T-helper 1 cell (primary cell): ENCODE results near the gene CALB2.
"Not testable (repeated sequence)": the region's sequence is repeated elsewhere in the genome, so short reads cannot be mapped to it uniquely, and the experiment has no call there.

Experiments
- DNase-seq, 5 donors: peaks; one replicate each; pipeline ENCODE4 v3.0.0-alpha.2; 2012 to 2020

CALB2 gene

DNA sequence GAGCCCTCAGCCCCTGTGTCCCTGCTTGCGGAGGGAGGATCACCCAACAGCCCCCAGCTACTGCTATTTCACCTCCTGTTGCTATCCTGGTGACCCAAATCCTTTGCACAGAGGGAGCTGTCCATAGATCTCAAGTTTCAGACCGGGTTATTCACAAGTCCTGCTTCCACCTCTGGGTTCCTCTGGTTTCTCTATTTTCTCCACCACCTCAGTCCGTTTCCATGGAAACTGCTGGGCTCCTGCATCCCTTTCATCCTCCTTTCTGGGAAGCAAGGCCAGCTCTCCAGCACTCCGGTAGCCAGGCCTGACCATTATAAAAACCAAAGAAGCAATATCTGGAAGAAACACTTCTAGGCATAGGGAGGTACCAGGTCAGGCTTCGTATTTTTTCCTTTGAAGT, 4.8 kb upstream of the CALB2 start:
- no peak for DNase-seq

- DNase-seq, result no peak
These were observed 4.4 kb upstream of the CALB2 start for GRCh38 chr16:71354156-71354555.

DNA sequence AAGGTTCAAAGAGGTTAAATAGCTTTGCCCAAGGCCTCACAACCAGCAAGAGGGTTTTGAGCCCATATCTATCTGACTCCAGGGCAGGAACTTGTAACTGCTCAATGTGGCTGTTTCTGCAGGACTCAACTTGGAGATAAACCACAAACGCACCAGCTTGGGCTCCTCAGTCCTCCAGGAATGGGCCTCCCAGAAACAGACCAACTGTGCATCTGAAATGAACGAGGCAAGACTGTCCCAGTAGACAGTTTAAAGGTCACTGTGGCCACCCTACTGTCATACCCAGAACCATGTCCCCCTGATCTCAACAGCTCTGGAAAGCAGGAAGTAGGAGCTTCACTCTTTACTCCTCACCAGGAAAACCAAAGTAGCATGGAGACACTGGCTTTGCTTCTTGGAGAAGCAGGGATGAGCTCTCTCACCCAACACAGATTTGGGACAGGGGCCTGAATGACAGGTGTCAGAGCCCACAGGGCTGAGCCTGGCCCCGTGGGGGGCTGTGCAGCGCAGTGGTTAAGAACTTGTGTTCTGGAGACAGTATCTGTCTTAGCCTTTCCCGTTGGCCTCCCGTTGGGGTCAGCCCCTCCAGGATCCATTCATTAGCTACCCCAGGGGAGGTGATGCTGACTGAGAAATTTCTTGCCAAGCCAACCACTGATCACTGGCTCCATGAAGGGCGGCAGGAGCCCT, 2.3 kb upstream of the CALB2 start:
- no peak for DNase-seq

- not testable (repeated sequence) for DNase-seq
These were observed 1.6 kb upstream of the CALB2 start for GRCh38 chr16:71356936-71357335.

DNA sequence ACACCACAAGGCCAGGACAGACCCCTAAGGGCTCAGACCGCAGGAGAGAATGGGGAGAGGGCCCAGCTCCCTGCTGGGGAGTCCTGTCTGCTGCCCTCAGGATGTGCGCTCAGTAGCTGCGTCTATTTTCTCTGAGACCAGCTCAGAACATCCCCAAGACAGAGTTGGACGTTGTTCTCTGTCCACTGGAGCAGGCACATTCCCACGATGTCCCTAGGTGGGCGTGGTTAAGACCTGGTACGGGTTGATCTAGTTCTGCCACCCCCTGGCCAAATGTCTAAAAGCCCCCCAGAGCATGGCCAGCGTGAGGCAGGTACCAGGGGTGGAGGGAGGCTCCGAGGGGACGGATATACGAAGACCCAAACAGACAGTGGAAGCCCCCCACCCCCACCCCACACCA, 842 bp upstream of the CALB2 start:
- no peak for DNase-seq

DNA sequence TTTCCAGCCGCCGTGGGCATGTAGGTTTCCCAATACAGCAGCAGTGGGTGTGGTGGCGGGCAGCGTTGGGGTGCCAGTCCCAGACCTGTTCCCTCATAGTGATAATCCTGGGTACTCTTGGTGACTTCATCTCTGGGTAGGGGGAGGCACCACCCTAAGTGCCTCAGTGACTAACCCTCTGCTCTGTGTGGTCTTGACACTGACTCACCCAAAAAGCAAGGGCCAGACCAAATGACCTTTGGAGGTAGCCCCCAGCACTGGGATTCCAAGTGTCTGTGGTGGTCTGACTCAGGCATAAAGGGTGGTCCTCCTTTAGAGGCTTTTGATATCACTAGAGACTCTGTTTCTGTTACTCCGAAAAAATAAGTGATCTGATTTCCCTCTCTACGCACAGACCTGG, 908 bp downstream of the CALB2 start:
- DNase-seq, result no peak

- no peak for DNase-seq
These were observed 1.9 kb downstream of the CALB2 start for GRCh38 chr16:71360378-71360777.

GRCh38 chr16:71364133-71364681, 5.7 kb downstream of the CALB2 start:
- DNase-seq, result no peak

- DNase-seq, result no peak
These were observed 6.5 kb downstream of the CALB2 start for GRCh38 chr16:71365021-71365420.

DNA sequence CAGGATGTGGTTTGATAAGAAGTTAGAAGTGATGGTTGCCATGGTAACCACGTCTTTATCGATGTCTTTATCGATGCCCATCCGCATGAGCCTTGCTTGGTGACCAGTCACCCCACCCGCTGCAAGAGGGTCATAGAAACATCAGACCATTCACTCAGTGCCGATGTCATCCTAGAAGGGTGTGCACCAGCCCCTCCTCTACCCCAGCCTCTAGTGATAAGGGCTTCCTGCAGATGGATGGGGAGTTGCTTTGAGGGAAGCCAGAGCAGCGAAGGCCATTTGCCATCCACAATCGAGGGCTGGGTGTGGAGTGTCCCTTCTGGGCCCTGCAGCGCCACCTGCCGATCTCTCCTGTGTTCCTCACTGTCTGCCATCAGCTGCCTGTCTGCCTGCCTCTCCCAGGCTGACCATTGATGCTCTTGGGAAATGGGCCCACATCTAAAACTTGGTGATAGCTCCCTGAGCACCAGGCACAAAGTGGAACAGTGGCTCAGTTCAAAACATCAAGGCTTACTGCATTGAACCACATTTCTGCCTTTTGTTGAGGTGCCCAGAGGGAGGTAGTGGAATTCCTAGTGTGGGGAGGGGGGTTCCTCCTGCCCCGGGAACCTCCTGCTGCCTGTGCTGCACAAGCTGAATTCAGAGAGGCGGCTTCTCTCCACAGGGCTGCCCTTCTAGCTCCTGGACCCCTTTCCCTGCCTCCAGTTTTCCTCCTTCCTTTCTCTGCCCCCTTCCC, 8.9 kb downstream of the CALB2 start:
- DNase-seq, result peak in 2 of 5 donors; percentile 9 to 52

DNA sequence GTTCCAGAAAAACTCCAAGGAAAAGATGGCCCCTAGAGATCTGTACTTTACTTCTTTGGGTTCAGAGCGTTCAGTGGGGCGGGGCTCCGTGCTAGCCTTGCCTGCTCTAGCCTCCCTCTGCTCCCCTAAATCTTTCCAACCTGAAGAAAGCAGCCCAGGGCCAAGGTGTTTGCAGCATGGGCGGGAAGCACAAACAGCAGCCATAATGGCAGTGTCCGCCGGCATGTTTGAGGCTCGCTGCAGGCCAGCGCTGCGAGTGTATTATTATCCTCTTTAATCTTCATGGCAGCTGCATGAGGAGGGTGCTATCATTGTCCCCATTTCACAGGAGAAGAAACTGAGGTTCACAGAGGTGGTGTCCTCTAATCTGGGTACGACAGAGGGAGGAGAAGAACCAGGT, 10.4 kb downstream of the CALB2 start:
- no peak for DNase-seq

DNA sequence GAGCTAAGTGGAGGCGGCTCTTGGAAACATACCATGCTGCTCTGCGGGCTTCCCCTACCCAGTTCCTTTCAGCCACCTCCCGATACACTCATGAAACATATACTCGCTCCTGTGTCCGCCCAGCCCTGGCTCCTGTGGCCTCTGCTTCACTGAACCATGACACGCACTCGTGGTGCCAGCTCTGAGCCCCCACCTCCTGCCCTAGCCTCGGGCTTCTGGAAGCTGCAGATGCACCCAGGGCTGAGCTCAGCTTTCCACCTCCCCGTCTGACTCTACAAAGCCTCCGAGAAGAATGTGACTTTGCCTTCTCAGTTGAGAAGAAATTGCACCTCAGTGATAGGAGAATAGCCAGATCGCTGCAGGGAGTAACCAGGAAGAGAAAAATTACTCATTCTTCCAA, 11.0 kb downstream of the CALB2 start:
- DNase-seq, result no peak

- DNase-seq, result no peak
These were observed 12.7 kb downstream of the CALB2 start for GRCh38 chr16:71371237-71371636.

DNA sequence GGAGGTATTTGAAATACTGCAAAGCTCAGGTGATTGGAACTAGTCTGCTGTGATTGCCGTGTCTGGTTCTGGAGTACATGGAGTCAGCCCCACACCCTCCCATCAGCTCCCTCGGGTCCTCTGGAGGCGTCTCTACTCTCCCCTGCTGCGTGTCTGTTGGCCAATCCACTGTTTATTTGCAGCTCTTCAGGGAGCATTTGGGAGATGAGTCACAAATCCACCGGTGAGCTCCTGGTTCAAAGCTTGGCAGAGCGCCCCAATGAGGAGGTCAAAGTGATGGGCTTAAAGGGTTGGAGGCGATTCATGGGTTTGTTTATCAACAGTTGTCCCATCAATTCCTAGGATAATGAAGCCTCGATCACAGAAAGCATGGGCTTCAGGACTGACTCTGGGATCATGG, 14.6 kb downstream of the CALB2 start:
- no peak for DNase-seq

GRCh38 chr16:71376465-71377157, 18.1 kb downstream of the CALB2 start:
- DNase-seq, result no peak

GRCh38 chr16:71379711-71380110, 21.2 kb downstream of the CALB2 start:
- no peak for DNase-seq

DNA sequence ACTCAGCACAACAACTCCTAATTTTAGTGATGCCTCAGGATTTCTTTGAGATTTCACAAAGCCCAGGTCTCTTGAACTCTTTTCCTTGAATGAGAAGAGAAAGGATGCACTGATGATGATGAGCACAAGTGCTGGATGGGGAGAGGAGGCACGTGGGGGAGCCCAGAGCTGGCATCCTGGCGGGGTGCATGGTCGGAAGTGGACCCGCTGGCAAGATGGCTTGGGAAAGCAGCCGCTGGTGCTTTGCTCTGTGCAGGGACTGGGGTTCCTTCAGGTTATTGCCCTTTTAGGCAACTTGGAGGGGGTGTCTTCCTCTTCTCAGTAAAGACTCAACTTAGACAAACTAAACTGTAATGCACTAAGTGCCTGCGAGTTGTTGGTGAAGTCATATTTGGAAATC, 22.3 kb downstream of the CALB2 start:
- DNase-seq, result no peak

GRCh38 chr16:71383054-71383773, 24.7 kb downstream of the CALB2 start:
- no peak for DNase-seq

DNA sequence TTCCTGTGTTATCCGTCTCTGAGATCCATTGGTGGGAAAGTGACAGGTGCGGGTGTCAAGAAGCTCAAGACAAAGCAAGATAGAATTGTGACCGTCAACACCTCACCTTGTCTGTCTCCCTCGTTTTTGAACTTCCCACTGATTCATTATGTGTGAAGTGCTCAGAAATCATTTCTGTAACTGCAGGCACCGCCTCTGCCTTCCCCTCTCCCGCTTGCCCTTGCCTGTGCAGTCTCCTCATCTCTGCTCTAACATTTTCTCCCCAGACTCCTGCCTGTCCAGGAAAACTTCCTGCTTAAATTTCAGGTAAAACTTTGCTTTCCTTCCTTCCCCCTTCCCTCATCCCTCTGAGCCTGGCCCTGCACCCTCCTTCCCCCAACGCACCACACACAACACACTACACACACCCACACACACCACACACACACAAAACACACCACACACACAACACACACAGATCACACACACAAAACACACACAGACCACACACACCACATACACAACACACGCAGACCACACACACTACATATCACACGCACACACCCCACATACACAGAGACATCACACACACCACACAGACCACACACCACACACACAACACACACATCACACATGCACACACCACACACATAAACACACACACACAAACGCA, 25.7 kb downstream of the CALB2 start:
- no peak for DNase-seq

DNA sequence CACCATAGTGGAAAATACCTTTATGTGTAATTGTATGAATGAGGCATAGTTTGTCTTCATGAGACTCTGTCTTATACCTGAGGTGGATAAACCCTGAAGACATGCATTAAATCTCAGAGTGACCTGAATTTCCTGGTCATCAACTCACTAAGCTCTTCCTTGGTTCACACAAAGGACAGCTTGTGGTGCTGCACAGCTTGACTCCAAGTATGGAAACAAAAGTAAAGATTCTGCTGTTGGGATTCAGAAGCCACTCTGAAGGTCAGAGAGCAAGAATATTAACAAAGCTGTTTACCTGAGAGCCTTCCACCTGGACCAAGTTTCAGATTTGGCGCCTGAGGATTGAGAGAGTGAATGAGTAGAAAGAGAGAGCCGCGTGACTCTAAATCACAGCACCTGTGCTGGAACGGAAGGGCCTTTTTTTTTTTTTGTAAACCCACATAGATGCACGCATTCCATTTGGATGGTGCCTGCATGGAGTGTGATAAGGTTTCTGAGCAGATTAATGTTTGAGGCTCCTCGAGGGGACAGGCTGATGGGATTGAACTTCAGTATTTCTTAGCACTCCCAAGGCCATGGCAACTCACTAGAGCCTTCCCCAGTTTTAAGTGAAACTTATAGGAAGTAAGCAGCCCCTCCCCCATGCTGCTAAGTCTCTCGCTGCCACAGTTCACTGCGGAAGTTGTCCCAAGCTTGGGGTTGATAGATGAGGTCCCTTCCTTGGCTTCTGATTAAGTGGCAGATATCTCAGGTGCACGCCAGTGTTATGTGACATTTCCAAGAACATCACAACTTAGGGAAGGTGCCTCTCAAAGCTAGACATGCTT, 28.7 kb downstream of the CALB2 start:
- no peak for DNase-seq

- DNase-seq, result no peak
These were observed 30.8 kb downstream of the CALB2 start for GRCh38 chr16:71389330-71389729.

GRCh38 chr16:71396594-71396993, 38.1 kb downstream of the CALB2 start:
- no peak for DNase-seq
